DND-41 (cell line): ENCODE data around the gene PADI3.

Experiments used
- EZH2 ChIP-seq: IDR thresholded peaks from 3 replicates; pipeline ENCODE4 v1.6.1; 2012; ENCODE audit warnings: borderline replicate concordance, low read depth, mild to moderate bottlenecking, moderate library complexity, low read length, inconsistent platforms; ENCODE audit not compliant: severe bottlenecking
- TF ChIP-seq, protein P1 (sequence below): IDR thresholded peaks from 2 replicates; pipeline ENCODE4 v1.5.1; 2012; ENCODE audit warnings: borderline replicate concordance, low read length, moderate library complexity, mild to moderate bottlenecking; ENCODE audit not compliant: poor library complexity, severe bottlenecking; ENCODE audit errors: extremely low read depth

DNA sequence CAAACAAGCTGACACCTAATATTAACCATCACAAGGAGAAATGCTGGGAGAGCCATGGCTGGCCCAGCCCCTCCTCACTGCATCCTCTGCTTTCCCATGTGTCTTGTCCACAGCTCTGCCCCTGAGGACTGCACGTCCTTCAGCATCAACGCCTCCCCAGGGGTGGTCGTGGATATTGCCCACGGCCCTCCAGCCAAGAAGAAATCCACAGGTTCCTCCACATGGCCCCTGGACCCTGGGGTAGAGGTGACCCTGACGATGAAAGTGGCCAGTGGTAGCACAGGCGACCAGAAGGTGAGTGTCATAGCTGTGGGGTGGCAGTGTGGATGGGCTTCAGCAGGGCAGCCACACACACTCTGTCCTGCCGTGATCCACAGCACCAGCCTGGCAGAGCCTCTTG, 82.0 kb downstream of the PADI3 start:
- TF ChIP-seq, protein P1, sequence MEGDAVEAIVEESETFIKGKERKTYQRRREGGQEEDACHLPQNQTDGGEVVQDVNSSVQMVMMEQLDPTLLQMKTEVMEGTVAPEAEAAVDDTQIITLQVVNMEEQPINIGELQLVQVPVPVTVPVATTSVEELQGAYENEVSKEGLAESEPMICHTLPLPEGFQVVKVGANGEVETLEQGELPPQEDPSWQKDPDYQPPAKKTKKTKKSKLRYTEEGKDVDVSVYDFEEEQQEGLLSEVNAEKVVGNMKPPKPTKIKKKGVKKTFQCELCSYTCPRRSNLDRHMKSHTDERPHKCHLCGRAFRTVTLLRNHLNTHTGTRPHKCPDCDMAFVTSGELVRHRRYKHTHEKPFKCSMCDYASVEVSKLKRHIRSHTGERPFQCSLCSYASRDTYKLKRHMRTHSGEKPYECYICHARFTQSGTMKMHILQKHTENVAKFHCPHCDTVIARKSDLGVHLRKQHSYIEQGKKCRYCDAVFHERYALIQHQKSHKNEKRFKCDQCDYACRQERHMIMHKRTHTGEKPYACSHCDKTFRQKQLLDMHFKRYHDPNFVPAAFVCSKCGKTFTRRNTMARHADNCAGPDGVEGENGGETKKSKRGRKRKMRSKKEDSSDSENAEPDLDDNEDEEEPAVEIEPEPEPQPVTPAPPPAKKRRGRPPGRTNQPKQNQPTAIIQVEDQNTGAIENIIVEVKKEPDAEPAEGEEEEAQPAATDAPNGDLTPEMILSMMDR: no peak
- no peak for TF ChIP-seq EZH2
